ENCODE data around the gene TTC22. TPM values are rescaled to one million over a fixed set of nuclear protein-coding genes. Genes with fewer than 3 reads are reported as not detected.
A peak's percentile ranks its signal among the peaks of the same experiment; 100 is the strongest.

The TTC22 gene
- 1 to 10 TPM in 2 of 8 experiments, under 1 TPM in 4, not detected in 2; 0.27 to 2.4 (median 0.62) TPM for total RNA-seq

- H3K4me3 ChIP-seq: no peak within 1 kb of the TSS
- H3K27ac ChIP-seq: no peak within 1 kb of the TSS
- WGBS, 10 experiments: 15 to 85% (median 64%) methylated on average over 1 to 41 of the region's 58 CpGs; no CpG with 5 or more reads in 3 of the 10 experiments
- peak in 7 of 8 experiments; percentile 35 to 86 (median 63) for ATAC-seq (replicated peaks in 6 of 8)
- in situ Hi-C loops (cut with MboI; ENCODE audit: low pct_unique_long_range_greater_than_20kb in 2 of 9, low sequenced_read_pairs in 9 of 9, unreplicated experiment in 9 of 9): loop anchor here in 4 of 9 experiments (25.0 kb wide), 4 partner anchors 139 to 939 kb away; partner anchors contain the start of genes TCEANC2 (in 3 of the 4) and TMEM59 (in 3 of the 4)
- no peaks in the 10 kb centered on the region for H3K4me1 ChIP-seq (replicated peaks in 1 of 2)
These were observed at the start of gene TTC22 for GRCh38 chr1:54800899-54801759. Gene TTC22 (minus strand): TSS chr1:54801323. CDS start chr1:54801163, 160 bp downstream.

- 0 to 100% (median 93%) methylated on average over 1 to 9 of the region's 9 CpGs; no CpG with 5 or more reads in 1 of the 10 experiments for WGBS, 10 experiments
- in situ Hi-C loops (cut with MboI; ENCODE audit: low pct_unique_long_range_greater_than_20kb in 2 of 9, low sequenced_read_pairs in 9 of 9, unreplicated experiment in 9 of 9): no loop called here
- ATAC-seq (replicated peaks in 6 of 8): peak in 3 of 8 experiments; percentile 15 to 85 (median 84)
- H3K27ac ChIP-seq: no peak overlapping the region
- H3K4me1 ChIP-seq (replicated peaks in 1 of 2): no peaks in the 10 kb centered on the region
- H3K4me3 ChIP-seq: no peak overlapping the region
These were observed 49.6 kb upstream of the TTC22 start for GRCh38 chr1:54850737-54851136.

DNA sequence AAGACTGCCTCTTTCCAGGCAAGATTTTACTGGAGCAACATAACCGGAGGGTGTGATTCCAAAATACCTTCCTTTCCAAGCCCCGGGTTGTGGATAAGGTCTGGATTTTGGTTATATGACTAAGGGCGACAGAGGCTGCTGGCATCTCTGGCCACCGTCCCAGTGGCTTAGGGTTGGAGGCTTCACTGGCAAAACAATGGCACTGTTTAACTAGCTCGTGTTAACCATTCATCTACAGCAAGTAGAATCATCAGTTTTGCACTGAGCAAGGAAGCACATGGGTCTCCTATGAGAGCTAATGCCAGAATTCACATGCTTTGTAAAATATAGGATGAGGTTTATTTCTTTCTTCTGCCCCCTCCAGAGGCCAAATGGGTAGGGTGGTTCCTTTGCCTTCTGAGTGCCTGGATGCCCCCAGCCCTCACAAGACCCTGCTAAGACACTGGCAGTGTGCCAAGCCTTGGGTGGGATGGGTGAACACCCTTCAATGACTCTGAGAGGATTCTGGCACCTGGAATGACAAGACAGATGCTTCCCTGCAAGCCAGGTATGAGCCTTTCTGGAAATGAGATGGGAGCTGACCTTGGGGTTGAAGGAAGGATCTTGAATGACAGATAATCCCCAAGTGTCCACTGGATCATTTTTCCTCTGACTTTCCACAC, 49.1 kb upstream of the TTC22 start:
- Histone ChIP-seq H3K4me3 (no peak overlapping the region), H3K4me1 (replicated peaks in 1 of 2) (no peaks in the 10 kb centered on the region), H3K27ac (no peak overlapping the region)
- no peak for ATAC-seq (replicated peaks in 6 of 8)
- in situ Hi-C loops (cut with MboI; ENCODE audit: low pct_unique_long_range_greater_than_20kb in 2 of 9, low sequenced_read_pairs in 9 of 9, unreplicated experiment in 9 of 9): no loop called here
- 0 to 94% (median 87%) methylated on average over 3 to 5 of the region's 5 CpGs; no CpG with 5 or more reads in 2 of the 10 experiments for WGBS, 10 experiments

DNA sequence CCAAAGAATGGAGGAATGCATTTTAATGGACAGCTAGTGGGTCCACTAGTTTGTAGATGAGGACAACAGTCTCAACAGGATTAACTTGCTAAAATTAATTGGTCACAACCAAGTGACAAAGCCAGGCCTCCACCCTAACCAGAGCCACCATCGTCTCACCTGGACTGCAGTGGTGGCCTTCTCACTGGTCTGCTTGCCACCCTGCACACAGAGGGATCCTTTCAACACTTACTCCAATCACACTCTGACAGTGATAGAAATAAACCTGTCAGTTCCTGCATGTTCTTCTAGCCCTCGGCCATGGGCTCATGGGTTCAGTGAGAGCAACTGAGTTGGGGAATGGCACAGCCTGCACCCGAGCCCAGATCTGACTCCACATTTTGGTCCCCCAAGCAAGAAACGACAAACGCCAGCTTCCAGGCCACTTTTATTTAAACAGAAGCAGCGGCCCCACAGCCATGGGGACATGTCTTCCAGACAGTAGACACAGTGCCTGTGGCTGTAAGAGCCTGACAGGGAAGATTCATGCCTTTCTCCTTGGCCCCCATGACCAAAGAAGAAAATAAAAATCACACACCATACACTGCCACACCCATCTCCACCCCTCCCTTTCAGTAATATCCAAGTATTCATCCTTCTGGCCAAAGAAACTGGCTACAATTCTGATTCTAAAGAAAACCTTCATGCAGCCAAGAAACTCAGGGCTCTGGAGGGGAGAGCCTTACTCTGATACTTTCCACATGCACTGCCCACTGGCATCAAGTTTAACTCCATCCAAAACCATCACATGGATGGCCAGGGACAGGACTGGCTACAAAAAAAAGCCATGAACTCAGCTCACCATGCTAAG, 48.3 kb upstream of the TTC22 start:
- Histone ChIP-seq H3K4me1 (replicated peaks in 1 of 2) (no peaks in the 10 kb centered on the region), H3K4me3 (no peak overlapping the region), H3K27ac (no peak overlapping the region)
- peak in 2 of 8 experiments; percentile 19 to 30 for ATAC-seq (replicated peaks in 6 of 8)
- in situ Hi-C loops (cut with MboI; ENCODE audit: low pct_unique_long_range_greater_than_20kb in 2 of 9, low sequenced_read_pairs in 9 of 9, unreplicated experiment in 9 of 9): loop anchor here in 1 of 9 experiments (25.0 kb wide), 1 partner anchor 987 kb away; no protein-coding TSS in a partner anchor
- WGBS, 10 experiments: 53 to 95% (median 92%) methylated on average over 2 to 6 of the region's 6 CpGs; no CpG with 5 or more reads in 4 of the 10 experiments

- no peak overlapping the region for H3K4me3 ChIP-seq
- H3K4me1 ChIP-seq (replicated peaks in 1 of 2): no peaks in the 10 kb centered on the region
- no peak for ATAC-seq (replicated peaks in 6 of 8)
- in situ Hi-C loops (cut with MboI; ENCODE audit: low pct_unique_long_range_greater_than_20kb in 2 of 9, low sequenced_read_pairs in 9 of 9, unreplicated experiment in 9 of 9): loop anchor here in 1 of 9 experiments (25.0 kb wide), 1 partner anchor 986 kb away; no protein-coding TSS in a partner anchor
- no peak overlapping the region for H3K27ac ChIP-seq
- 60 to 100% (median 88%) methylated on average over 1 to 5 of the region's 7 CpGs; no CpG with 5 or more reads in 2 of the 10 experiments for WGBS, 10 experiments
These were observed 47.2 kb upstream of the TTC22 start for GRCh38 chr1:54848134-54848948.

DNA sequence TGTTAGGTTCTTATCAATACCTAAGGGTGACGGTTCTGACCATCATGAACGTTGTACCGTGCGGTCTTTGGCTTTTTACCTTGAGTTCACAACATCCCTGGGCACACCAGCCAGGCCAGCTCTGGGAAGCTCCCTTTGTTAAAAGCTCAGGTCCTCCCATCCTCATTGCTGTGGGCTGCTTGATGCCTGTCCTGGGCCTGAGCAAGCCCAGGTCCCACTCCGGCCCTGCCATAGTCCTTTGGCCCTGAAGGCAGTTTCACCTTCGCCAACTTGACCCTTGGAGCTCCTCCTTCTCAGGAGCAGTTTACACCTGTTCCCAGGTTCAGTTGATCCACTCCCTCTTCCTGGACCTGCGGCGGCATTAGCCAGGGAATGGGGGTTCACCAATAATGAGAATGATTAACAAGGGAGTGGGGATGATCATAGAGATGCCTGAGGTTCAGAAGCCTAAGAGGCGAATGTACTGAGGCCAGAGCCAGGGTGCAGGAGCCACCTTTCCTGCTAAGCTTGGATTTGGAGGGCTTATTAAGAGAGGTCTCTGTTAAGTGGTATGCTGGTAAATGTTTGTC, 45.7 kb upstream of the TTC22 start:
- in situ Hi-C loops (cut with MboI; ENCODE audit: low pct_unique_long_range_greater_than_20kb in 2 of 9, low sequenced_read_pairs in 9 of 9, unreplicated experiment in 9 of 9): loop anchor here in 1 of 9 experiments (25.0 kb wide), 1 partner anchor 984 kb away; no protein-coding TSS in a partner anchor
- Histone ChIP-seq H3K4me1 (replicated peaks in 1 of 2) (no peaks in the 10 kb centered on the region), H3K4me3 (no peak overlapping the region), H3K27ac (no peak overlapping the region)
- WGBS, 10 experiments: 0 to 100% (median 91%) methylated on average over 1 to 9 of the region's 9 CpGs; no CpG with 5 or more reads in 2 of the 10 experiments
- ATAC-seq (replicated peaks in 6 of 8): no peak

DNA sequence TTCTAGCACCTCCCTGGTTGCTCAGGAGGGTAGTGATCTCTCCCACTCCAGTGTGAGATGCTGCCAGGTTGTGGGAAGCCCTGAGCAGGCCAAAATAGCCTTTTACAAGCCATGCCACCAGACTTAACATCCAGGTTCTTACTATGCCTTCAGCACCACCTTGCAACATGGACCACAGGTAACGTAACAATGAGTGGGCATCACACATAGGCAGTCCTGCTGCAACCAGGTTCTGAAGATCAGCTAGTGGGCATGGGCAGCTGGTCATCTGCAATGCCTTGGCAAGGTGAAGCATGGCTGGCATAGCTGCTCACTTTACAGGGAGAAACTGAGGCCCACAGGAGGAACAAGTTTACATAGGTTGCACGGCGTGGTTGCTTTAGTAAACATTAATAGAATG, 45.2 kb upstream of the TTC22 start:
- Histone ChIP-seq H3K4me3 (no peak overlapping the region), H3K27ac (no peak overlapping the region), H3K4me1 (replicated peaks in 1 of 2) (no peaks in the 10 kb centered on the region)
- no peak for ATAC-seq (replicated peaks in 6 of 8)
- 95 to 100% (median 100%) methylated on average over 2 to 3 of the region's 3 CpGs; no CpG with 5 or more reads in 5 of the 10 experiments for WGBS, 10 experiments
- in situ Hi-C loops (cut with MboI; ENCODE audit: low pct_unique_long_range_greater_than_20kb in 2 of 9, low sequenced_read_pairs in 9 of 9, unreplicated experiment in 9 of 9): loop anchor here in 1 of 9 experiments (25.0 kb wide), 1 partner anchor 984 kb away; no protein-coding TSS in a partner anchor

- Histone ChIP-seq H3K27ac (no peak overlapping the region), H3K4me1 (replicated peaks in 1 of 2) (no peaks in the 10 kb centered on the region), H3K4me3 (no peak overlapping the region)
- in situ Hi-C loops (cut with MboI; ENCODE audit: low pct_unique_long_range_greater_than_20kb in 2 of 9, low sequenced_read_pairs in 9 of 9, unreplicated experiment in 9 of 9): loop anchor here in 1 of 9 experiments (25.0 kb wide), 1 partner anchor 983 kb away; no protein-coding TSS in a partner anchor
- 71 to 96% (median 90%) methylated on average over 1 to 4 of the region's 5 CpGs; no CpG with 5 or more reads in 4 of the 10 experiments for WGBS, 10 experiments
- no peak for ATAC-seq (replicated peaks in 6 of 8)
These were observed 44.6 kb upstream of the TTC22 start for GRCh38 chr1:54845772-54846171.

DNA sequence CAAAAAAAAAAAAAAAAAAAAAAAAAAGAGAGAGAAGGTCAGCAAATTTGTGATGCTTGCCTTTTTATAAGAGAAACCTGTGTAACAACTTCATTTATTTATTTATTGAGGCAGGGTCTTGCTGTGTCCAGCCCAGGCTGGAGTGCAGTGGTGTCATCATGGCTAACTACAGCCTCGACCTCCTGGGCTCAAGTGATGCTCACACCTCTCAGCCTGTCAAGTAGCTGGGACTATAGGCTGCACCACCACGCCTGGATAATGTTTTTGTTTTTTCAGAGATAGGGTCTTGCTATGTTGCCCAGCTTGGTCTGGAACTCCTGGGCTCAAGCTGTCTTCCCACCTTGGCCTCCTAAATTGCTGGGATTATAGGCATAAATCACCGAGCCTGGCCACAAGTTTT, 43.4 kb upstream of the TTC22 start:
- in situ Hi-C loops (cut with MboI; ENCODE audit: low pct_unique_long_range_greater_than_20kb in 2 of 9, low sequenced_read_pairs in 9 of 9, unreplicated experiment in 9 of 9): loop anchor here in 1 of 9 experiments (25.0 kb wide), 1 partner anchor 982 kb away; no protein-coding TSS in a partner anchor
- no peak for ATAC-seq (replicated peaks in 6 of 8)
- no peak overlapping the region for H3K27ac ChIP-seq
- WGBS, 10 experiments: 75 to 100% (median 95%) methylated on average over 1 to 3 of the region's 3 CpGs; no CpG with 5 or more reads in 5 of the 10 experiments
- H3K4me1 ChIP-seq (replicated peaks in 1 of 2): no peaks in the 10 kb centered on the region
- H3K4me3 ChIP-seq: no peak overlapping the region

DNA sequence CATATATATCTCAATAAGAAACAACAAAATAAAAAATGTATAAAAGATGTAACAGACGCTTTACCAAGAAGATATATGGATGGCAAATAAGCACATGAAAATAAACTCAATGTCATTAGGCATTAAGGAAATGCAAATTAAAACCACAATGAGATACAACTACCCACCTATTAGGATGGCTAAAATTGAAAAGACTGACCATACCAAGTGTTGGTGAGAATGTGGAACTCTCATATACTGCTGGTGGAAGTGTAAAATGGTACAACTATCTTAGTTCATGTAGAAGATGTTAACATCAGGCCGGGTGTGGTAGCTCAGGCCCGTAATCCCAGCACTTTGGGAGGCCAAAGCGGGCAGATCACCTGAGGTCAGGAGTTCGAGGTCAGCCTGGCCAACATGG, 42.3 kb upstream of the TTC22 start:
- H3K4me1 ChIP-seq (replicated peaks in 1 of 2): no peaks in the 10 kb centered on the region
- H3K27ac ChIP-seq: no peak overlapping the region
- WGBS, 10 experiments: 78 to 100% (median 93%) methylated on average over 1 to 5 of the region's 5 CpGs
- no peak for ATAC-seq (replicated peaks in 6 of 8)
- H3K4me3 ChIP-seq: no peak overlapping the region
- in situ Hi-C loops (cut with MboI; ENCODE audit: low pct_unique_long_range_greater_than_20kb in 2 of 9, low sequenced_read_pairs in 9 of 9, unreplicated experiment in 9 of 9): loop anchor here in 1 of 9 experiments (25.0 kb wide), 1 partner anchor 981 kb away; no protein-coding TSS in a partner anchor

DNA sequence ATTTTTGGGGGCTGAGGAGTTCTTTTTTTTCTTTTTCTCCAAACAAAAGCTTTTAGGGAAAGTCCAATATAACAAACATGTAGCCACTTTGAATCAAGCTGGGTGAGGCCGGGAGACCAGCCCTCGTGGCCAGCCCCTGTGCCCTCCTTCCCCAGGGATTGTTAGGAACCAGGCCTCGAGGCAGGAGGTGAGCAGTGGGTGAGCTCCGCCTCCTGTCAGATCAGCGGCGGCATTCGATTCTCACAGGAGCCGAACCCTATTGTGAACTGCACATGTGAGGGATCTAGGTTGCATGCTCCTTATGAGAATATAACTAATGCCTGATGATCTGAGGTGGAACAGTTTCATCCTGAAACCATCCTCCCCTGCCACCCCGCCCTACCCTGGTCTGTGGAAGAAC, 41.8 kb upstream of the TTC22 start:
- ATAC-seq (replicated peaks in 6 of 8): no peak
- Histone ChIP-seq H3K4me1 (replicated peaks in 1 of 2) (no peaks in the 10 kb centered on the region), H3K27ac (no peak overlapping the region), H3K4me3 (no peak overlapping the region)
- in situ Hi-C loops (cut with MboI; ENCODE audit: low pct_unique_long_range_greater_than_20kb in 2 of 9, low sequenced_read_pairs in 9 of 9, unreplicated experiment in 9 of 9): loop anchor here in 1 of 9 experiments (25.0 kb wide), 1 partner anchor 981 kb away; no protein-coding TSS in a partner anchor
- 56 to 90% (median 77%) methylated on average over 1 to 9 of the region's 9 CpGs; no CpG with 5 or more reads in 3 of the 10 experiments for WGBS, 10 experiments
